K562 (cell line): ENCODE data around the gene PSMB8. TPM values are rescaled to one million over a fixed set of nuclear protein-coding genes. Genes with fewer than 3 reads are reported as not detected.

Source experiments
- ATAC-seq: fragments of 200-7000 bp; cut with Tn5 transposase; 3 replicates; pipeline ENCODE4 v1.9.1; 2020; ENCODE audit warnings: moderate library complexity
- BruUV-seq: library from RNA; stranded (reverse); fragments of 400-500 nt; replicated peaks from 2 replicates; lab custom pipeline; 2021; lab: Mats Ljungman, UMichigan
- CTCF ChIA-PET: fragments of 300-600 bp; formaldehyde crosslinking; extraction: SDS; loops from one replicate; lab custom pipeline; 2021; ENCODE audit warnings: low intra/inter-chr PET ratio; lab: Yijun Ruan, JAX
- POLR2A ChIA-PET: fragments of 300-600, 350-650 bp; sonication (Branson Sonifier 250); formaldehyde crosslinking; extraction: SDS; loops from one replicate; lab custom pipeline; 2021; ENCODE audit warnings: antibody characterized with exemption, inconsistent platforms; lab: Yijun Ruan, JAX
- DNase-seq, 4 experiments: peaks; one replicate each; pipeline versions ENCODE4 v3.0.0 to v3.0.0-alpha.2; 2011 to 2018; ENCODE audit warnings: low spot score in 3 of 4, mixed read lengths in 3 of 4; ENCODE audit errors: extremely low read depth in 1 of 4
- FAIRE-seq: peaks from 2 replicates; lab custom pipeline; 2011; peaks lifted over from hg19 to GRCh38; lab: Jason Lieb, UNC
- H2AFZ ChIP-seq: 2 replicates; pipeline ENCODE4 v1.6.0; 2011; ENCODE audit warnings: low read depth, low read length, control low read depth, inconsistent platforms
- H3K27ac ChIP-seq: fragments of 200-600 bp; 3 replicates; pipeline ENCODE4 v1.8.0; 2011; ENCODE audit warnings: low read depth, mild to moderate bottlenecking, control low read depth, inconsistent platforms, low read length, moderate library complexity, mixed read lengths; ENCODE audit errors: extremely low read depth
- H3K27me3 ChIP-seq, 2 experiments: fragments of 300-600 bp in 1 of 2; 2 replicates in 1 of 2; 3 replicates in 1 of 2; pipeline versions ENCODE4 v1.6.0 to v1.8.0; 2011; ENCODE audit warnings: inconsistent platforms in 2 of 2, low read length in 2 of 2, mild to moderate bottlenecking in 1 of 2, mixed read lengths in 1 of 2, moderate library complexity in 1 of 2; ENCODE audit not compliant: control insufficient read depth in 2 of 2, insufficient read depth in 2 of 2
- H3K36me3 ChIP-seq: fragments of 300-600 bp; 3 replicates; pipeline ENCODE4 v1.8.0; 2011; ENCODE audit warnings: mild to moderate bottlenecking, low read length, inconsistent platforms; ENCODE audit not compliant: control insufficient read depth, insufficient read depth
- H3K4me1 ChIP-seq, 2 experiments: fragments of 200-600 bp in 1 of 2; replicated peaks in 1 of 2; 2 replicates in 1 of 2; 3 replicates in 1 of 2; pipeline versions ENCODE4 v1.5.1 to v1.8.0; 2011; ENCODE audit warnings: inconsistent platforms in 2 of 2, low read length in 2 of 2, mild to moderate bottlenecking in 1 of 2, mixed read lengths in 1 of 2, moderate library complexity in 1 of 2; ENCODE audit not compliant: control insufficient read depth in 2 of 2, insufficient read depth in 2 of 2
- H3K4me2 ChIP-seq: 2 replicates; pipeline ENCODE4 v1.6.1; 2011; ENCODE audit warnings: low read length, control low read depth, inconsistent platforms, mixed read lengths; ENCODE audit not compliant: insufficient read depth
- H3K4me3 ChIP-seq: fragments of 200-600 bp; sonication (generic), shearing (Covaris generic); 2 replicates; pipeline ENCODE4 v1.5.1; 2016; ENCODE audit warnings: control low read depth, inconsistent platforms
- H3K79me2 ChIP-seq: fragments of 200-600 bp; 3 replicates; pipeline ENCODE4 v1.8.0; 2011; ENCODE audit warnings: low read length, inconsistent platforms; ENCODE audit not compliant: control insufficient read depth, insufficient read depth
- H3K9ac ChIP-seq, 2 experiments: 2 replicates each; pipeline versions ENCODE4 v1.6.0 to v1.6.1; 2011; ENCODE audit warnings: low read depth in 2 of 2, low read length in 2 of 2, control low read depth in 1 of 2, inconsistent platforms in 1 of 2, mild to moderate bottlenecking in 1 of 2, mixed read lengths in 1 of 2; ENCODE audit not compliant: insufficient read depth in 1 of 2
- H3K9me1 ChIP-seq: one replicate; pipeline ENCODE4 v1.6.0; 2011; ENCODE audit warnings: inconsistent platforms, mild to moderate bottlenecking, low read length, moderate library complexity; ENCODE audit not compliant: control insufficient read depth, insufficient read depth
- H3K9me3 ChIP-seq: replicated peaks from 2 replicates; pipeline ENCODE4 v1.5.1; 2011; ENCODE audit warnings: low read depth, low read length, inconsistent platforms; ENCODE audit not compliant: control insufficient read depth, insufficient read depth
- H4K20me1 ChIP-seq: replicated peaks from 2 replicates; pipeline ENCODE4 v1.6.1; 2011; ENCODE audit warnings: low read length, inconsistent platforms, mixed read lengths; ENCODE audit not compliant: control insufficient read depth, insufficient read depth
- LEF1 ChIP-seq: fragments of 450-650 bp; IDR thresholded peaks from 2 replicates; pipeline ENCODE4 v1.6.1; 2016; ENCODE audit warnings: mild to moderate bottlenecking
- MAZ ChIP-seq, 2 experiments: fragments of 450-650 bp in 1 of 2; sonication (generic) in 1 of 2; formaldehyde crosslinking; IDR thresholded peaks in 1 of 2; conservative IDR thresholded peaks in 1 of 2; 2 replicates each; pipeline versions ENCODE4 v1.4.0 to v1.5.0; 2020; ENCODE audit warnings: mild to moderate bottlenecking in 1 of 2, missing genetic modification reagents in 1 of 2
- NONO ChIP-seq, 2 experiments: fragments of 200-400 bp in 1 of 2; fragments of 450-650 bp in 1 of 2; formaldehyde crosslinking in 1 of 2; IDR thresholded peaks; 2 replicates each; pipeline ENCODE4 v1.6.1; 2017; ENCODE audit warnings: low read depth in 2 of 2, mild to moderate bottlenecking in 2 of 2, moderate library complexity in 2 of 2, low read length in 1 of 2
- ZNF431 ChIP-seq: sonication (generic); formaldehyde crosslinking; IDR thresholded peaks from 2 replicates; pipeline ENCODE4 v1.8.0; 2022; ENCODE audit warnings: mild to moderate bottlenecking, missing genetic modification reagents
- ZNF740 ChIP-seq, 3 experiments: fragments of 200-800 bp in 1 of 3; sonication (Bioruptor generic) in 1 of 3; sonication (generic) in 1 of 3; formaldehyde crosslinking in 1 of 3; IDR thresholded peaks; 2 replicates each; pipeline versions ENCODE4 v1.6.1 to v1.8.0; 2016 to 2022; ENCODE audit warnings: mild to moderate bottlenecking in 2 of 3, missing compliant biosample characterization in 2 of 3, missing genetic modification characterization in 2 of 3, missing genetic modification reagents in 1 of 3
- WGBS: fragments of 100-300 bp; shearing (Covaris generic); methylation state at CpG from one replicate; pipeline ENCODE4 v1.1.6; 2016; ENCODE audit warnings: low coverage, mixed read lengths; ENCODE audit not compliant: insufficient coverage; ENCODE audit errors: missing lambda C conversion rate; 5-methylcytosine and 5-hydroxymethylcytosine counted together
- in situ Hi-C: fragments of 300-500 bp; cut with MboI; formaldehyde crosslinking; loops from 4 replicates; pipeline ENCODE4 v1.15.0; 2018; ENCODE audit warnings: inconsistent platforms, mixed read lengths
- intact Hi-C: fragments of 100-400 bp; cut with micrococcal nuclease; formaldehyde crosslinking; loops from 2 replicates; pipeline ENCODE4 v1.14.2; 2022
- polyA plus RNA-seq, 8 experiments: library from polyadenylated mRNA; depleted of rRNA in 4 of 8; stranded (reverse) in 5 of 8; unstranded in 3 of 8; fragments of >200 nt; fragmentation: Nextera tagmentation in 2 of 8; fragmentation: Illumina TruSeq in 1 of 8; extraction: Ambion mirVana in 2 of 8; extraction: Trizol in 1 of 8; gene quantifications; 2 replicates each; pipeline versions ENCODE4 v1.2.1 to v1.2.3, GENCODE V29; 2011 to 2014; ENCODE audit warnings: inconsistent platforms in 1 of 8, missing spikeins in 1 of 8
- total RNA-seq, 7 experiments: library from RNA; depleted of rRNA in 6 of 7; stranded (reverse); fragments of >200 nt in 6 of 7; fragmentation: Illumina TruSeq in 2 of 7; extraction: Trizol in 2 of 7; gene quantifications; 2 replicates each; pipeline versions ENCODE4 v1.2.1 to v1.2.3, GENCODE V29; 2011 to 2021; ENCODE audit warnings: low replicate concordance in 1 of 7
- TF ChIP-seq, protein P1 (sequence below): IDR thresholded peaks from 2 replicates; pipeline ENCODE4 v1.6.1; 2016; ENCODE audit warnings: missing genetic modification characterization, missing compliant biosample characterization

The PSMB8 gene
- total and polyA plus RNA-seq, 9 of the 15 experiments (the other 6 are each of a cell fraction or from before 2014, with no cell fraction given) = 0.71 to 4.0 (median 2.4) TPM

- TF ChIP-seq ZNF431 (CRISPR knock-in tag) (no peak), LEF1 (no peak), NONO (IDR thresholded peaks at IDR 0.05; ENCODE audit: low read depth in 2 of 2, low read length in 1 of 2) (no peak), ZNF740 (CRISPR knock-in tag; IDR thresholded peaks at IDR 0.05) (no peak), ZNF740 (tag; IDR thresholded peaks at IDR 0.05) (no peak)
These were observed 27.1 kb downstream of the PSMB8 start, which contains the start of gene HLA-DOB (continued) for GRCh38 chr6:32816746-32817204.

DNA sequence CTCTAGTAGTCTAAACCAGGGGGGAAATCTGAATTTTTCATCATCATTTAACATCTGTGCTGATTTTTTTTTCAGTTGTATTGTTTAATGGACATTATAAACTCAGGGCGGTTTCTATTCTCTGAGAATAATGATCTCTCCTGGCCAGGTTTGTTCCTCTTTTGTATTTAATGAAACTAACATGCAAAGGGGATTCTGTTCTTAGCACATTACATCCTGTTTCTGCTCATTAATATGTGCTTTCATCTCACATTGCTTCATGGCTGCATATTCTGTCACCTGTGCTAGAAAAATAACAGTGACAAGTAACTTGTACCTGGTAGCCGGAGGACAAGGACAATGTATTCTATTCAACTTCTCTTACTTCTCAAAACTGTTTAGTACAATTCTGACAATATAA is 27.9 kb downstream of the PSMB8 start:
- ChIA-PET CTCF (no interaction called here), POLR2A (interaction anchor here (1.9 kb wide), 1 partner anchor 17 kb away, joined by 5 read pairs; no protein-coding TSS in a partner anchor)
- H3K9ac ChIP-seq = no peak overlapping the region
- no peak overlapping the region for H2AFZ ChIP-seq
- H3K4me2 ChIP-seq = no peak overlapping the region
- H3K27me3 ChIP-seq = peaks cover 6 to 18% of the 10 kb centered on the region in 2 experiments; a peak in 4 of 5 replicates
- no TSS peak for BruUV-seq
- no peaks in the 10 kb centered on the region for H4K20me1 ChIP-seq
- H3K9me3 ChIP-seq = no peaks in the 10 kb centered on the region
- TF ChIP-seq, protein P1, sequence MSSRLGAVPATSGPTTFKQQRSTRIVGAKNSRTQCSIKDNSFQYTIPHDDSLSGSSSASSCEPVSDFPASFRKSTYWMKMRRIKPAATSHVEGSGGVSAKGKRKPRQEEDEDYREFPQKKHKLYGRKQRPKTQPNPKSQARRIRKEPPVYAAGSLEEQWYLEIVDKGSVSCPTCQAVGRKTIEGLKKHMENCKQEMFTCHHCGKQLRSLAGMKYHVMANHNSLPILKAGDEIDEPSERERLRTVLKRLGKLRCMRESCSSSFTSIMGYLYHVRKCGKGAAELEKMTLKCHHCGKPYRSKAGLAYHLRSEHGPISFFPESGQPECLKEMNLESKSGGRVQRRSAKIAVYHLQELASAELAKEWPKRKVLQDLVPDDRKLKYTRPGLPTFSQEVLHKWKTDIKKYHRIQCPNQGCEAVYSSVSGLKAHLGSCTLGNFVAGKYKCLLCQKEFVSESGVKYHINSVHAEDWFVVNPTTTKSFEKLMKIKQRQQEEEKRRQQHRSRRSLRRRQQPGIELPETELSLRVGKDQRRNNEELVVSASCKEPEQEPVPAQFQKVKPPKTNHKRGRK (tag) = no peak
- TF ChIP-seq MAZ (CRISPR knock-in tag; conservative IDR thresholded peaks at IDR 0.05 in 1 of 2, IDR thresholded peaks at IDR 0.05 in 1 of 2) = no peak
- 28% methylated on average over 2 of the region's 2 CpGs for whole genome bisulfite sequencing
- no peak overlapping the region for H3K27ac ChIP-seq
- no peak for ATAC-seq
- FAIRE-seq = no peak
- no peaks in the 10 kb centered on the region for H3K36me3 ChIP-seq
- no peak overlapping the region for H3K4me3 ChIP-seq
- H3K9me1 ChIP-seq = peaks cover 3% of the 10 kb centered on the region
- in situ Hi-C loops (no loop called here), intact Hi-C loops (no loop called here)
- DNase-seq = no peak
- no peaks in the 10 kb centered on the region for H3K79me2 ChIP-seq
- H3K4me1 ChIP-seq = no peaks in the 10 kb centered on the region; a peak in 1 of 5 replicates
